H9 (cell line): Measurements from ENCODE around the gene GRIA4. TPM values are rescaled to one million over a fixed set of nuclear protein-coding genes. Genes with fewer than 3 reads are reported as not detected.

Experiments used
- DNase-seq: peaks from one replicate; pipeline ENCODE4 v3.0.0-alpha.2; 2017
- H2AFZ ChIP-seq: one replicate; pipeline ENCODE4 v1.6.1; 2013; ENCODE audit warnings: mild to moderate bottlenecking, low read length, control low read depth, moderate library complexity
- H2AK5ac ChIP-seq: 2 replicates; pipeline ENCODE4 v1.6.1; 2013; ENCODE audit warnings: low read length, control low read depth, mixed read lengths; ENCODE audit not compliant: insufficient read length
- H2BK120ac ChIP-seq: one replicate; pipeline ENCODE4 v1.6.1; 2013; ENCODE audit warnings: low read depth, mild to moderate bottlenecking, low read length, control low read depth, inconsistent platforms; ENCODE audit not compliant: poor library complexity, severe bottlenecking
- H2BK12ac ChIP-seq: 2 replicates; pipeline ENCODE4 v1.6.1; 2013; ENCODE audit warnings: low read length, control low read depth, mixed read lengths, low read depth; ENCODE audit not compliant: insufficient read length
- H2BK15ac ChIP-seq: 2 replicates; pipeline ENCODE4 v1.6.1; 2013; ENCODE audit warnings: low read depth, low read length, control low read depth
- H2BK20ac ChIP-seq: one replicate; pipeline ENCODE4 v1.6.1; 2013; ENCODE audit warnings: low read depth, mild to moderate bottlenecking, low read length, control low read depth, inconsistent platforms; ENCODE audit not compliant: poor library complexity, severe bottlenecking
- H2BK5ac ChIP-seq: 2 replicates; pipeline ENCODE4 v1.6.1; 2013; ENCODE audit warnings: low read length, control low read depth, mixed read lengths; ENCODE audit not compliant: insufficient read length
- H3K14ac ChIP-seq: 2 replicates; pipeline ENCODE4 v1.6.1; 2013; ENCODE audit warnings: low read length, control low read depth; ENCODE audit not compliant: insufficient read depth
- H3K18ac ChIP-seq: 2 replicates; pipeline ENCODE4 v1.6.1; 2013; ENCODE audit warnings: low read depth, mild to moderate bottlenecking, mixed read lengths, low read length, control low read depth; ENCODE audit not compliant: insufficient read length
- H3K23ac ChIP-seq: 2 replicates; pipeline ENCODE4 v1.6.1; 2013; ENCODE audit warnings: low read length, control low read depth, mixed read lengths, low read depth; ENCODE audit not compliant: insufficient read length
- H3K23me2 ChIP-seq: 2 replicates; pipeline ENCODE4 v1.6.1; 2013; ENCODE audit warnings: low read depth, mild to moderate bottlenecking, mixed read lengths, low read length, control low read depth; ENCODE audit not compliant: insufficient read length, poor library complexity, severe bottlenecking
- H3K27ac ChIP-seq: 2 replicates; pipeline ENCODE4 v1.5.1; 2013; ENCODE audit warnings: low read length, control low read depth, mixed read lengths, low read depth; ENCODE audit not compliant: insufficient read length
- H3K27me3 ChIP-seq: 2 replicates; pipeline ENCODE4 v1.6.1; 2013; ENCODE audit warnings: low read length, control low read depth, inconsistent platforms; ENCODE audit not compliant: insufficient read depth
- H3K4ac ChIP-seq: 2 replicates; pipeline ENCODE4 v1.6.1; 2013; ENCODE audit warnings: low read depth, mild to moderate bottlenecking, control low read depth, inconsistent platforms, low read length, moderate library complexity
- H3K4me1 ChIP-seq: 2 replicates; pipeline ENCODE4 v1.6.1; 2013; ENCODE audit warnings: low read length, control low read depth, inconsistent platforms; ENCODE audit not compliant: insufficient read depth
- H3K4me2 ChIP-seq: 2 replicates; pipeline ENCODE4 v1.6.1; 2013; ENCODE audit warnings: low read length, control low read depth, mixed read lengths; ENCODE audit not compliant: insufficient read length, insufficient read depth
- H3K56ac ChIP-seq: 2 replicates; pipeline ENCODE4 v1.6.1; 2013; ENCODE audit warnings: low read depth, mild to moderate bottlenecking, mixed read lengths, low read length, control low read depth; ENCODE audit not compliant: insufficient read length
- H3K79me1 ChIP-seq: 2 replicates; pipeline ENCODE4 v1.6.1; 2013; ENCODE audit warnings: low read depth, mild to moderate bottlenecking, moderate library complexity, low read length, control low read depth, inconsistent platforms; ENCODE audit not compliant: insufficient read depth, poor library complexity, severe bottlenecking
- H3K79me2 ChIP-seq: 2 replicates; pipeline ENCODE4 v1.6.1; 2013; ENCODE audit warnings: low read length, control low read depth, inconsistent platforms; ENCODE audit not compliant: insufficient read depth
- H3K9ac ChIP-seq: 2 replicates; pipeline ENCODE4 v1.6.1; 2013; ENCODE audit warnings: low read length, control low read depth, mixed read lengths; ENCODE audit not compliant: insufficient read length; ENCODE audit errors: extremely low read depth
- H3K9me3 ChIP-seq: one replicate; pipeline ENCODE4 v1.6.1; 2013; ENCODE audit warnings: low read depth, low read length, inconsistent platforms; ENCODE audit not compliant: control insufficient read depth
- H3T11ph ChIP-seq: one replicate; pipeline ENCODE4 v1.6.1; 2013; ENCODE audit warnings: mild to moderate bottlenecking, low read length, control low read depth, inconsistent platforms
- H4K20me1 ChIP-seq: one replicate; pipeline ENCODE4 v1.6.1; 2013; ENCODE audit not compliant: control insufficient read depth, insufficient read length, insufficient read depth
- H4K5ac ChIP-seq: 2 replicates; pipeline ENCODE4 v1.6.1; 2013; ENCODE audit warnings: low read depth, mild to moderate bottlenecking, mixed read lengths, low read length, control low read depth; ENCODE audit not compliant: insufficient read length
- H4K8ac ChIP-seq: replicated peaks from 2 replicates; pipeline ENCODE4 v1.6.1; 2013; ENCODE audit warnings: low read length, control low read depth, mixed read lengths, low read depth; ENCODE audit not compliant: insufficient read length
- H4K91ac ChIP-seq: 2 replicates; pipeline ENCODE4 v1.6.1; 2013; ENCODE audit warnings: low read depth, mild to moderate bottlenecking, moderate library complexity, mixed read lengths, low read length, control low read depth; ENCODE audit not compliant: insufficient read length
- H3K27ac Mint-ChIP-seq, 3 experiments: 2 replicates in 2 of 3; 3 replicates in 1 of 3; pipeline ENCODE4 v1.8.0; 2020 to 2021; ENCODE audit warnings: mixed read lengths in 3 of 3, mild to moderate bottlenecking in 1 of 3, moderate library complexity in 1 of 3
- H3K27me3 Mint-ChIP-seq: 2 replicates; pipeline ENCODE4 v1.8.0; 2021; ENCODE audit warnings: low read depth, mild to moderate bottlenecking, moderate library complexity, mixed read lengths
- H3K36me3 Mint-ChIP-seq, 3 experiments: 2 replicates in 2 of 3; 3 replicates in 1 of 3; pipeline ENCODE4 v1.8.0; 2020 to 2021; ENCODE audit warnings: low read depth in 3 of 3, mixed read lengths in 3 of 3; ENCODE audit not compliant: insufficient read depth in 1 of 3
- H3K4me1 Mint-ChIP-seq, 2 experiments: 2 replicates each; pipeline ENCODE4 v1.8.0; 2020; ENCODE audit warnings: mixed read lengths in 2 of 2
- H3K4me3 Mint-ChIP-seq, 2 experiments: 2 replicates in 1 of 2; 3 replicates in 1 of 2; pipeline ENCODE4 v1.8.0; 2020 to 2021; ENCODE audit warnings: mild to moderate bottlenecking in 2 of 2, mixed read lengths in 2 of 2, moderate library complexity in 1 of 2
- H3K9me3 Mint-ChIP-seq, 2 experiments: 2 replicates in 1 of 2; 3 replicates in 1 of 2; pipeline ENCODE4 v1.8.0; 2020; ENCODE audit warnings: mild to moderate bottlenecking in 2 of 2, mixed read lengths in 2 of 2, moderate library complexity in 1 of 2
- WGBS: extraction: QIAGEN DNeasy Blood & Tissue Kit; methylation state at CpG from one replicate; pipeline ENCODE4 v1.1.7; 2013; ENCODE audit warnings: missing lambda C conversion rate, low lambda C conversion rate, mixed read lengths; ENCODE audit not compliant: insufficient read length; ENCODE audit errors: extremely low coverage; 5-methylcytosine and 5-hydroxymethylcytosine counted together
- total RNA-seq: library from RNA; stranded (reverse); gene quantifications from 2 replicates; pipeline ENCODE4 v1.2.1, GENCODE V29; 2021
- TF ChIP-seq, protein P1 (sequence below): fragments of 200-600 bp; sonication (generic); conservative IDR thresholded peaks from 3 replicates; pipeline ENCODE4 v1.8.0; 2021; ENCODE audit warnings: antibody characterized with exemption, mild to moderate bottlenecking

The GRIA4 gene
- total RNA-seq, 1 experiment from 2014 or later, result 0.83 TPM

DNA sequence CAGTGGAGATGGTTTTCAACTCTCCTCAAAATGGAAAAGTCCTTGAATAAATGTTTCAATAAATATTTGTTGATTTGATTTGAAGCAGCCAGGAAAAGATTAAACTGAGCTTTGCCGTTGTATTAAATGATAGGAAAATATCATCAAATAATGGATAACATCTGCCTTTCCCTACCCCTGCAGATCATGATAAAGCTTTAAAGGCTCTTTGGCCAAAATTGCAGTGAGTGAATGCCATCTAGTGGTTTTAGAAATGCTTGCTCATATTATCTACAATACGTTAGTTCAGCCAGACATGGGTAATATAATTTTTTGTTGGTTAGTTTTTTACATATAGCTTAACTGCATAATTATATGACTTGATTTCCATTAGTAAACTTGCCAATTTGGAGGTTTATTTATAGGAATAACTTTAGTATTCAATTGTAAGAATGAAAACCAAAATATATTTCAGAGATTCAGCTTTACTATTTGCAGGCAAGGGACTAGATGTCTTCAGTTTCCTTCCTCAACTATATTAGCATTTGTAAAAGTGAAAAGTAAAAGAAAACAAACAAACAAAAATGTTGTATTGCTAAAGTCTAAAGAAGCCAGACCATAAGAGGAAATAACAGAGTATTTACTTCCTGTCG, 253.0 kb downstream of the GRIA4 start:
- Mint-ChIP-seq H3K9me3 (no peaks in the 10 kb centered on the region), H3K36me3 (no peaks in the 10 kb centered on the region), H3K27me3 (no peaks in the 10 kb centered on the region), H3K27ac (no peak overlapping the region), H3K4me1 (peaks cover 10 to 15% of the 10 kb centered on the region in 2 experiments), H3K4me3 (no peak overlapping the region)
- no peak overlapping the region for H3K23ac ChIP-seq
- no peaks in the 10 kb centered on the region for H4K20me1 ChIP-seq
- H3K56ac ChIP-seq, result no peak overlapping the region
- peaks cover 3% of the 10 kb centered on the region; the same call in 1 of the 2 replicates for H3K4me1 ChIP-seq
- no peaks in the 10 kb centered on the region for H3K23me2 ChIP-seq
- no peak overlapping the region for H3K18ac ChIP-seq
- no peak overlapping the region for H4K8ac ChIP-seq
- TF ChIP-seq, protein P1, sequence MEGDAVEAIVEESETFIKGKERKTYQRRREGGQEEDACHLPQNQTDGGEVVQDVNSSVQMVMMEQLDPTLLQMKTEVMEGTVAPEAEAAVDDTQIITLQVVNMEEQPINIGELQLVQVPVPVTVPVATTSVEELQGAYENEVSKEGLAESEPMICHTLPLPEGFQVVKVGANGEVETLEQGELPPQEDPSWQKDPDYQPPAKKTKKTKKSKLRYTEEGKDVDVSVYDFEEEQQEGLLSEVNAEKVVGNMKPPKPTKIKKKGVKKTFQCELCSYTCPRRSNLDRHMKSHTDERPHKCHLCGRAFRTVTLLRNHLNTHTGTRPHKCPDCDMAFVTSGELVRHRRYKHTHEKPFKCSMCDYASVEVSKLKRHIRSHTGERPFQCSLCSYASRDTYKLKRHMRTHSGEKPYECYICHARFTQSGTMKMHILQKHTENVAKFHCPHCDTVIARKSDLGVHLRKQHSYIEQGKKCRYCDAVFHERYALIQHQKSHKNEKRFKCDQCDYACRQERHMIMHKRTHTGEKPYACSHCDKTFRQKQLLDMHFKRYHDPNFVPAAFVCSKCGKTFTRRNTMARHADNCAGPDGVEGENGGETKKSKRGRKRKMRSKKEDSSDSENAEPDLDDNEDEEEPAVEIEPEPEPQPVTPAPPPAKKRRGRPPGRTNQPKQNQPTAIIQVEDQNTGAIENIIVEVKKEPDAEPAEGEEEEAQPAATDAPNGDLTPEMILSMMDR, result peak; percentile 84
- H3K9ac ChIP-seq, result no peak overlapping the region
- no peak overlapping the region for H3K4me2 ChIP-seq
- no peak overlapping the region for H3K14ac ChIP-seq
- no peak overlapping the region for H2BK15ac ChIP-seq
- H3K27me3 ChIP-seq, result no peaks in the 10 kb centered on the region
- WGBS, result no CpG with 5 or more reads among the region's 3 CpGs
- H3K79me2 ChIP-seq, result no peaks in the 10 kb centered on the region
- no peak overlapping the region for H2AK5ac ChIP-seq
- no peak overlapping the region for H2BK20ac ChIP-seq
- no peak overlapping the region for H2BK120ac ChIP-seq
- H3K9me3 ChIP-seq, result no peaks in the 10 kb centered on the region
- no peak overlapping the region for H2BK5ac ChIP-seq
- DNase-seq, result no peak
- no peak overlapping the region for H3K27ac ChIP-seq
- H3K79me1 ChIP-seq, result no peaks in the 10 kb centered on the region
- no peak overlapping the region for H3T11ph ChIP-seq
- H2BK12ac ChIP-seq, result no peak overlapping the region
- no peak overlapping the region for H4K5ac ChIP-seq
- no peak overlapping the region for H4K91ac ChIP-seq
- H3K4ac ChIP-seq, result no peak overlapping the region
- no peak overlapping the region for H2AFZ ChIP-seq
